Liver (tissue), 9 donors: ENCODE results near the gene PHKG2. TPM values are rescaled to one million over a fixed set of nuclear protein-coding genes. Genes with fewer than 3 reads are reported as not detected.

Experiments
- DNase-seq: peaks from one replicate; pipeline ENCODE4 v3.0.0-alpha.2; 2017; ENCODE audit warnings: low spot score
- H3K27ac ChIP-seq, 2 donors: one replicate each; pipeline ENCODE4 v1.7.0; 2013; ENCODE audit warnings: inconsistent platforms in 2 of 2, low read length in 2 of 2, control low read depth in 1 of 2, low read depth in 1 of 2, mild to moderate bottlenecking in 1 of 2
- H3K27me3 ChIP-seq, 4 donors: one replicate each; pipeline versions ENCODE4 v1.6.1 to v1.7.0; 2013; ENCODE audit warnings: low read length in 3 of 4, inconsistent platforms in 1 of 4, mild to moderate bottlenecking in 1 of 4, moderate library complexity in 1 of 4; ENCODE audit not compliant: control insufficient read depth in 4 of 4, insufficient read depth in 4 of 4
- H3K36me3 ChIP-seq, 4 donors: one replicate each; pipeline versions ENCODE4 v1.6.1 to v1.7.0; 2013; ENCODE audit warnings: low read length in 3 of 4, mild to moderate bottlenecking in 3 of 4, low read depth in 1 of 4, moderate library complexity in 1 of 4; ENCODE audit not compliant: control insufficient read depth in 4 of 4, insufficient read depth in 3 of 4
- H3K4me1 ChIP-seq, 4 donors: one replicate each; pipeline versions ENCODE4 v1.6.1 to v1.7.0; 2013; ENCODE audit warnings: low read length in 3 of 4, mild to moderate bottlenecking in 3 of 4, moderate library complexity in 1 of 4; ENCODE audit not compliant: control insufficient read depth in 4 of 4, insufficient read depth in 4 of 4
- H3K4me3 ChIP-seq, 3 donors: one replicate each; pipeline versions ENCODE4 v1.6.1 to v1.7.0; 2013; ENCODE audit warnings: low read length in 3 of 3, control low read depth in 1 of 3, low read depth in 1 of 3, mild to moderate bottlenecking in 1 of 3
- H3K9ac ChIP-seq, 2 donors: one replicate each; pipeline ENCODE4 v1.7.0; 2013; ENCODE audit warnings: low read length in 2 of 2, mild to moderate bottlenecking in 2 of 2, moderate library complexity in 2 of 2, control low read depth in 1 of 2, low read depth in 1 of 2
- H3K9me3 ChIP-seq, 4 donors: one replicate each; pipeline versions ENCODE4 v1.6.1 to v1.7.0; 2013; ENCODE audit warnings: low read length in 3 of 4; ENCODE audit not compliant: control insufficient read depth in 4 of 4
- EGR1 ChIP-seq, 2 donors: IDR thresholded peaks; 2 replicates each; pipeline ENCODE4 v1.6.1; 2016 to 2018; ENCODE audit warnings: antibody characterized with exemption in 2 of 2, low read depth in 2 of 2
- FOXA2 ChIP-seq: IDR thresholded peaks from 2 replicates; pipeline ENCODE4 v1.6.1; 2016; ENCODE audit warnings: antibody characterized with exemption
- GABPA ChIP-seq, 2 donors: IDR thresholded peaks in 1 of 2; conservative IDR thresholded peaks in 1 of 2; 2 replicates each; pipeline ENCODE4 v1.6.1; 2016; ENCODE audit warnings: antibody characterized with exemption in 2 of 2, mild to moderate bottlenecking in 1 of 2, moderate library complexity in 1 of 2
- HNF4A ChIP-seq, 2 donors: conservative IDR thresholded peaks; 2 replicates each; pipeline ENCODE4 v1.6.1; 2016; ENCODE audit warnings: antibody characterized with exemption in 2 of 2, mild to moderate bottlenecking in 2 of 2
- HNF4G ChIP-seq: IDR thresholded peaks from 2 replicates; pipeline ENCODE4 v1.6.1; 2016; ENCODE audit warnings: antibody characterized with exemption
- JUND ChIP-seq, 2 donors: IDR thresholded peaks; 2 replicates each; pipeline ENCODE4 v1.6.1; 2016; ENCODE audit warnings: antibody characterized with exemption in 2 of 2
- RAD21 ChIP-seq, 2 donors: IDR thresholded peaks; 2 replicates each; pipeline ENCODE4 v1.6.1; 2016; ENCODE audit warnings: antibody characterized with exemption in 2 of 2, mild to moderate bottlenecking in 2 of 2
- RXRA ChIP-seq, 2 donors: IDR thresholded peaks; 2 replicates each; pipeline ENCODE4 v1.6.1; 2017 to 2018; ENCODE audit warnings: antibody characterized with exemption in 2 of 2, mild to moderate bottlenecking in 1 of 2
- SP1 ChIP-seq: IDR thresholded peaks from 2 replicates; pipeline ENCODE4 v1.6.1; 2018; ENCODE audit warnings: antibody characterized with exemption, mild to moderate bottlenecking
- TAF1 ChIP-seq: conservative IDR thresholded peaks from 2 replicates; pipeline ENCODE4 v1.6.1; 2016; ENCODE audit warnings: antibody characterized with exemption, mild to moderate bottlenecking
- WGBS: extraction: QIAGEN DNeasy Blood & Tissue Kit; methylation state at CpG from one replicate; pipeline ENCODE4 v1.1.7; 2013; 5-methylcytosine and 5-hydroxymethylcytosine counted together
- polyA plus RNA-seq, 2 donors: library from polyadenylated mRNA; stranded (reverse) in 1 of 2; unstranded in 1 of 2; fragments of 200-250 nt in 1 of 2; fragments of >200 nt in 1 of 2; fragmentation: Nextera tagmentation in 1 of 2; extraction: Ambion mirVana in 1 of 2; gene quantifications; one replicate each; pipeline versions ENCODE4 v1.2.1 to v1.2.3, GENCODE V29; 2013 to 2015
- total RNA-seq, 2 donors: library from RNA; depleted of rRNA; stranded (reverse); fragments of >200 nt; gene quantifications; one replicate each; pipeline ENCODE4 v1.2.3, GENCODE V29; 2014
- TF ChIP-seq, protein P1 (sequence below): IDR thresholded peaks from 2 replicates; pipeline ENCODE4 v1.6.1; 2016; ENCODE audit warnings: antibody characterized with exemption
- TF ChIP-seq, protein P2 (sequence below): IDR thresholded peaks from 2 replicates; pipeline ENCODE4 v1.6.1; 2016; ENCODE audit warnings: antibody characterized with exemption
- TF ChIP-seq, protein P3 (sequence below): fragments of 150-350 bp; IDR thresholded peaks from 2 replicates; pipeline ENCODE4 v1.5.1; 2017; ENCODE audit warnings: improper control_type of control experiment, low read depth, low read length; ENCODE audit not compliant: missing input control
- TF ChIP-seq, protein P4 (sequence below): IDR thresholded peaks from 2 replicates; pipeline ENCODE4 v1.6.1; 2016; ENCODE audit warnings: antibody characterized with exemption
- donor health status: healthy.
- donor health status: healthy.
- donor health status: healthy.
- donor health status: healthy.
- donor health status: healthy.

The PHKG2 gene
- total and polyA plus RNA-seq, 4 donors, result 9.2 to 21.2 (median 17.9) TPM

DNA sequence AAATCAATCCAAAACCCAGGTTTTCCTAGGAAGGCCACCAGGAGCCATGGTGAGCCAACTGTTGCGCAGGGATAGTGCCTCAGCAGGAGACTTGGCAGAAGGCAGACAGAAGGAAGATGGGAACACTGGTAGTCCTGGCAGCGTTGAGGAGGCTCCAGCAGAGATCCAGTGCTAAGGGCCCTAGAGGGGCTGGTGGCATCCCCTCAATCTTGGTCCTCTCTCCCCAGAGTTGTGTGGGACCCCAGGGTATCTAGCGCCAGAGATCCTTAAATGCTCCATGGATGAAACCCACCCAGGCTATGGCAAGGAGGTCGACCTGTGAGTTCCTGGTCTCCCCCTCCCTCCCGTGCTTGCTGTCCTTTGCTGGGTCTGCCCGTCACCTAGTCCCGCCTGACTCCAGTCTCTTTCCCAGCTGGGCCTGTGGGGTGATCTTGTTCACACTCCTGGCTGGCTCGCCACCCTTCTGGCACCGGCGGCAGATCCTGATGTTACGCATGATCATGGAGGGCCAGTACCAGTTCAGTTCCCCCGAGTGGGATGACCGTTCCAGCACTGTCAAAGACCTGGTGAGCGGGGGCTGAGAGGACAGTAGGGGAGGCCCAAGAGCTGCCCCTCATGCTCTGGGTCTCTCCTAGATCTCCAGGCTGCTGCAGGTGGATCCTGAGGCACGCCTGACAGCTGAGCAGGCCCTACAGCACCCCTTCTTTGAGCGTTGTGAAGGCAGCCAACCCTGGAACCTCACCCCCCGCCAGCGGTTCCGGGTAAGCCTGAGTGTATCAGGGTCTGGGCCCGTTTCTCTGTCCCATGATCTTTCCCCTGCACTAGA, 7.9 kb downstream of the PHKG2 start:
- Histone ChIP-seq H3K27ac (no peak overlapping the region), H3K4me1 (peaks cover 1 to 22% (median 17%) of the 10 kb centered on the region in 4 donors), H3K36me3 (peaks cover 3 to 20% (median 9%) of the 10 kb centered on the region in 4 donors), H3K9me3 (no peaks in the 10 kb centered on the region), H3K9ac (no peak overlapping the region), H3K27me3 (no peaks in the 10 kb centered on the region), H3K4me3 (no peak overlapping the region)
- WGBS, result 95% methylated on average over 20 of the region's 20 CpGs
- TF ChIP-seq RXRA (IDR thresholded peaks at IDR 0.05), result no peak
- TF ChIP-seq RAD21 (IDR thresholded peaks at IDR 0.05), result no peak
- no peak for TF ChIP-seq GABPA (IDR thresholded peaks at IDR 0.05 in 1 of 2, conservative IDR thresholded peaks at IDR 0.05 in 1 of 2)
- no peak for TF ChIP-seq FOXA2
- no peak for TF ChIP-seq SP1
- TF ChIP-seq HNF4G, result no peak
- TF ChIP-seq, protein P1, sequence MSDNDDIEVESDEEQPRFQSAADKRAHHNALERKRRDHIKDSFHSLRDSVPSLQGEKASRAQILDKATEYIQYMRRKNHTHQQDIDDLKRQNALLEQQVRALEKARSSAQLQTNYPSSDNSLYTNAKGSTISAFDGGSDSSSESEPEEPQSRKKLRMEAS, result no peak
- TF ChIP-seq, protein P2, sequence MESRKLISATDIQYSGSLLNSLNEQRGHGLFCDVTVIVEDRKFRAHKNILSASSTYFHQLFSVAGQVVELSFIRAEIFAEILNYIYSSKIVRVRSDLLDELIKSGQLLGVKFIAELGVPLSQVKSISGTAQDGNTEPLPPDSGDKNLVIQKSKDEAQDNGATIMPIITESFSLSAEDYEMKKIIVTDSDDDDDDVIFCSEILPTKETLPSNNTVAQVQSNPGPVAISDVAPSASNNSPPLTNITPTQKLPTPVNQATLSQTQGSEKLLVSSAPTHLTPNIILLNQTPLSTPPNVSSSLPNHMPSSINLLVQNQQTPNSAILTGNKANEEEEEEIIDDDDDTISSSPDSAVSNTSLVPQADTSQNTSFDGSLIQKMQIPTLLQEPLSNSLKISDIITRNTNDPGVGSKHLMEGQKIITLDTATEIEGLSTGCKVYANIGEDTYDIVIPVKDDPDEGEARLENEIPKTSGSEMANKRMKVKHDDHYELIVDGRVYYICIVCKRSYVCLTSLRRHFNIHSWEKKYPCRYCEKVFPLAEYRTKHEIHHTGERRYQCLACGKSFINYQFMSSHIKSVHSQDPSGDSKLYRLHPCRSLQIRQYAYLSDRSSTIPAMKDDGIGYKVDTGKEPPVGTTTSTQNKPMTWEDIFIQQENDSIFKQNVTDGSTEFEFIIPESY, result no peak
- TF ChIP-seq, protein P3, sequence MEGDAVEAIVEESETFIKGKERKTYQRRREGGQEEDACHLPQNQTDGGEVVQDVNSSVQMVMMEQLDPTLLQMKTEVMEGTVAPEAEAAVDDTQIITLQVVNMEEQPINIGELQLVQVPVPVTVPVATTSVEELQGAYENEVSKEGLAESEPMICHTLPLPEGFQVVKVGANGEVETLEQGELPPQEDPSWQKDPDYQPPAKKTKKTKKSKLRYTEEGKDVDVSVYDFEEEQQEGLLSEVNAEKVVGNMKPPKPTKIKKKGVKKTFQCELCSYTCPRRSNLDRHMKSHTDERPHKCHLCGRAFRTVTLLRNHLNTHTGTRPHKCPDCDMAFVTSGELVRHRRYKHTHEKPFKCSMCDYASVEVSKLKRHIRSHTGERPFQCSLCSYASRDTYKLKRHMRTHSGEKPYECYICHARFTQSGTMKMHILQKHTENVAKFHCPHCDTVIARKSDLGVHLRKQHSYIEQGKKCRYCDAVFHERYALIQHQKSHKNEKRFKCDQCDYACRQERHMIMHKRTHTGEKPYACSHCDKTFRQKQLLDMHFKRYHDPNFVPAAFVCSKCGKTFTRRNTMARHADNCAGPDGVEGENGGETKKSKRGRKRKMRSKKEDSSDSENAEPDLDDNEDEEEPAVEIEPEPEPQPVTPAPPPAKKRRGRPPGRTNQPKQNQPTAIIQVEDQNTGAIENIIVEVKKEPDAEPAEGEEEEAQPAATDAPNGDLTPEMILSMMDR, result no peak
- TF ChIP-seq HNF4A (conservative IDR thresholded peaks at IDR 0.05), result no peak
- no peak for TF ChIP-seq TAF1
- TF ChIP-seq, protein P4, sequence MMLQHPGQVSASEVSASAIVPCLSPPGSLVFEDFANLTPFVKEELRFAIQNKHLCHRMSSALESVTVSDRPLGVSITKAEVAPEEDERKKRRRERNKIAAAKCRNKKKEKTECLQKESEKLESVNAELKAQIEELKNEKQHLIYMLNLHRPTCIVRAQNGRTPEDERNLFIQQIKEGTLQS, result no peak
- no peak for DNase-seq

DNA sequence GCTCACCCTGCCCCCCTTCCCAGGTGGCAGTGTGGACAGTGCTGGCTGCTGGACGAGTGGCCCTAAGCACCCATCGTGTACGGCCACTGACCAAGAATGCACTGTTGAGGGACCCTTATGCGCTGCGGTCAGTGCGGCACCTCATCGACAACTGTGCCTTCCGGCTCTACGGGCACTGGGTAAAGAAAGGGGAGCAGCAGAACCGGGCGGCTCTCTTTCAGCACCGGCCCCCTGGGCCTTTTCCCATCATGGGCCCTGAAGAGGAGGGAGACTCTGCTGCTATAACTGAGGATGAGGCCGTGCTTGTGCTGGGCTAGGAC, 8.5 kb downstream of the PHKG2 start:
- Histone ChIP-seq H3K4me1 (peaks cover 5 to 27% (median 22%) of the 10 kb centered on the region in 4 donors), H3K36me3 (peaks cover 0 to 15% (median 6%) of the 10 kb centered on the region in 4 donors), H3K9me3 (no peaks in the 10 kb centered on the region), H3K27ac (no peak overlapping the region), H3K4me3 (no peak overlapping the region), H3K27me3 (no peaks in the 10 kb centered on the region), H3K9ac (no peak overlapping the region)
- no peak for DNase-seq
- WGBS, result 96% methylated on average over 13 of the region's 13 CpGs
- TF ChIP-seq TAF1, result no peak
- TF ChIP-seq HNF4A (conservative IDR thresholded peaks at IDR 0.05), result no peak
- TF ChIP-seq RAD21 (IDR thresholded peaks at IDR 0.05), result no peak
- TF ChIP-seq JUND (IDR thresholded peaks at IDR 0.05), result no peak
- TF ChIP-seq, protein P3, result no peak
- no peak for TF ChIP-seq EGR1 (IDR thresholded peaks at IDR 0.05; ENCODE audit: low read depth in 2 of 2)
